Activated naive CD4-positive, alpha-beta T cell (primary cell): ENCODE data around the gene ZNF648.
"Not testable (repeated sequence)": the region's sequence is repeated elsewhere in the genome, so short reads cannot be mapped to it uniquely, and the experiment has no call there.

Source experiments
- DNase-seq, 4 experiments: peaks; one replicate each; lab custom pipeline; 2025; lab: John Stamatoyannopoulos, UW

The ZNF648 gene

GRCh38 chr1:182061594-182061993, at the start of gene ZNF648:
TSS of gene ZNF648 (minus strand) at chr1:182061712. CDS start at chr1:182058010, 3,702 bp downstream.
- DNase-seq, result no peak

DNA sequence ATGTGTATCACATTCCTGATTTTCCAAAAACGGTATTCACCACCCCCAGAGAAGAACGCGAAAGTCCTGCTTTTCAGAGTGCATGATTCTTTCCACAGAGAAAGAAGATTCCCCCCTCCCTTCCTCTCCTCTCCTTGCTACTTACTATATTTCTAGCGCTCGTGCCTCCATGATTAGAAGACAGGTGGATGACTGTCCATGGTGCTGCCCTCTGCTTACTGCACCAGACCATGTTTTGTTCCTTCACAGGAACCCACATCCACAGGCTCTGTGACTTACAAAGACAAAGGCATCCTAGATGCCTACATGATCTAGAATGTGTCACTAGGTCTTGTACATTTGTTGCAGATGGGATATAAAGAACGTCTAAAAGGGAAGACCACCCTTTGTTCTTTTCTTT, 49.1 kb upstream of the ZNF648 start:
- no peak for DNase-seq

DNA sequence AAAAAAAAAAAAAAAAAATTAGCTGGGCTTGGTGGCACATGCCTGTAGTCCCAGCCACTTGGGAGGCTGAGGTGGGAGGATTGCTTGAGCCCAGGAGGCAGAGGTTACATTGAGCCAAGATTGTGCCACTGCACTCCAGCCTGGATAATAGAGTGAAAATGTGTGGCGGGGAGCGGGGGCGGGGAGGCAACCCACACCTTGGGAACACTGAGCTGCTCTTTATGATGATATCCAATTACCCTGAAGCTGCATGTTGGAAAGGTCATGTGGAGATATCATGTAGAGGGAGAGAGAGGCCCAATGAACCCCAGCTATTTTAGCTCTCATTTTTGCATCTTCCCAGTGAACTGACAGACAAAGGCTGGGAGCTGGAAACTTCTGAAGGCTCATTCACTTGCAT, 48.3 kb upstream of the ZNF648 start:
- no peak for DNase-seq

GRCh38 chr1:182107209-182107608, 45.7 kb upstream of the ZNF648 start:
- no peak for DNase-seq

- no peak for DNase-seq
Observed at GRCh38 chr1:182102043-182102416, 40.5 kb upstream of the ZNF648 start.

- no peak for DNase-seq
Observed at GRCh38 chr1:182101415-182102042, 40.0 kb upstream of the ZNF648 start.

DNA sequence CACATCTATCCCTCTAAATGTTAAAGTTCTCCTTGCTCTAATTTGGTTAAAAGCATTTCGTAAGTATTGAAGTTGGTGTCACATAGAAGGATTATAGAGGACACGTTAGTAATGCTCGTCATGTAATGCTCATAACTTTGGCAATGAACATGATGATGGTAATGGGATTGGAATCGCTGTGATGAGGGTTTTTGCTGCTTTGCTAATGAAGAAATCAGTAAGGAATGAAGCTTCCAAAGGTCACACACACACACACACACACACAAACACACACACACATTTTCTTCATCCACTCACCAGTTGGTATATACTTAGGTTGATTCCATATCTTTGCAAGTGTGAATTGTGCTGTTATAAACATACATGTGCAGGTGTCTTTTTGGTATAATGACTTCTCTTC, 36.8 kb upstream of the ZNF648 start:
- no peak for DNase-seq

- no peak for DNase-seq
Observed at GRCh38 chr1:182095946-182096345, 34.4 kb upstream of the ZNF648 start.

DNA sequence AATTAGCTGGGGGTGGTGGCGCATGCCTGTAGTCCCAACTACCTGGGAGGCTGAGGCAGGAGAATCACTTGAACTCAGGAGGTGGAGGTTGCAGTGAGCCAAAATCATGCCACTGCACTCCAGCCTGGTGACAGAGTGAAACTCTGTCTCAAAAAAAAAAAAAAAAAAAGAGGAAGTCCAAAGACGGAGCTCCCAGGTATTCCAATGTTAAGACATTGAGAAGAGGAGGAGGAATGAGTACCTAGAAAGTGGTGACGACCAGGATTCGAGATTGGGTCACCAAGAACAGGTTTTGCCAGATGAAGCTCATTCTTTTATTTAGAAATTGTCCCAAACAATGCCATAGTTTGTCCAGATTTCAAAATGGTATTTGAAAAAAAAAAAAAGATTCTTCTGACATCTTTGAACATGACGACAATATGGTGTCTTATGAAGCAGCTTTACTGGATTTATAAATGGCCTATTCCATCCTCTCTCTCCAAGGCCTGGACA, 33.0 kb upstream of the ZNF648 start:
- not testable (repeated sequence) for DNase-seq

GRCh38 chr1:182093781-182094180, 32.3 kb upstream of the ZNF648 start:
- no peak for DNase-seq

GRCh38 chr1:182092336-182092735, 30.8 kb upstream of the ZNF648 start:
- no peak for DNase-seq

- DNase-seq, result no peak
Observed at GRCh38 chr1:182091083-182091482, 29.6 kb upstream of the ZNF648 start.

DNA sequence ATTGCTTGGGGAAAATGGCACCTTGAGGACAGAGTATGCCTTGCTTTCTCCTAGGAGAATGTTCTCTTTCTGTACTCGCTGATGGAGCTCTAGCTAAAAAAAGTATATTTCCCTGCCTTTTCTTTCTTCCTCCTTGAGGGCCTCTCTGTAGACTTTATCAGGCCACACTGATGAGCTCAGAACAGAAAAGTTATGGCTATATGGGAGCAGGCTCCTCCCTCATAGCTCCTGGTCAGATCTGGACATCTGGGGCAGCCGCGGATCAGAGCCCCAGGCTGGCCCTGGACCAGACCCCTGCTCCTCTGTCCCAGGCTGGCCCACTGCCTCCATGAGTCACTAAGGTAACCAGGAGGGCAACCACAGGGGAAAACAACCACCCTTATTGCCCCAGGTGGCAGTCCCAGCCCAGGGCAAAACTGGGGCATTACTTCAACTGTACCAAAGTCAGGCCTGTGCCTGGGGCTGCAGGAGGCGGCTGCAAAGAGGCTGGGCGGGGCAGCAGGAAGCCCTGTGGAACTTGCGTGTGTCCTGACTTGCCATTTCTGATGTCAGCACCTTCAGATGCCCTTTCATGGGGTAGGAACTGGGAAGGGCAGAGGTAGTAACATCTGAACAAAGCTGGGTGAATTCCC, 26.3 kb upstream of the ZNF648 start:
- no peak for DNase-seq

GRCh38 chr1:182087304-182087703, 25.8 kb upstream of the ZNF648 start:
- DNase-seq, result no peak

DNA sequence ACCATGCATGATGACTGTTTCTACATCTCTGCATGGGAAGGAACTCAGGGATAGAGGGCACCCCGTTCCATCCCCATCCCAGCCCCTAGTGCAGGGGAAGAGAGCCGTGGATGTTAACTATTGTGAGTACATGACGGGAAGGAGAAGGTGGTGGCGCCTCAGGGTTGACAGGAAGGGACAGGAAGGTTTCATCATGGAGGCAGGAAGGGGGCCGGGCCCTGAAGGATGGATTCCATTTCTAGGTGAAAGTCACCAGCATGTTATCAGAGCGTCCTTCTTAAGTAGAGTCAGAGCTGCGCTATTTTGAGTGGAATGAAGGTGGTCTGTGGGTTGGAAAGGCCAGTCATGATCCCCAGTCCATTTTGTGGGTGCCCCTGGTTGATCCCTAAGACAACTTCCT, 25.1 kb upstream of the ZNF648 start:
- DNase-seq, result no peak

- no peak for DNase-seq
Observed at GRCh38 chr1:182086136-182086535, 24.6 kb upstream of the ZNF648 start.

GRCh38 chr1:182085726-182086125, 24.2 kb upstream of the ZNF648 start:
- no peak for DNase-seq

DNA sequence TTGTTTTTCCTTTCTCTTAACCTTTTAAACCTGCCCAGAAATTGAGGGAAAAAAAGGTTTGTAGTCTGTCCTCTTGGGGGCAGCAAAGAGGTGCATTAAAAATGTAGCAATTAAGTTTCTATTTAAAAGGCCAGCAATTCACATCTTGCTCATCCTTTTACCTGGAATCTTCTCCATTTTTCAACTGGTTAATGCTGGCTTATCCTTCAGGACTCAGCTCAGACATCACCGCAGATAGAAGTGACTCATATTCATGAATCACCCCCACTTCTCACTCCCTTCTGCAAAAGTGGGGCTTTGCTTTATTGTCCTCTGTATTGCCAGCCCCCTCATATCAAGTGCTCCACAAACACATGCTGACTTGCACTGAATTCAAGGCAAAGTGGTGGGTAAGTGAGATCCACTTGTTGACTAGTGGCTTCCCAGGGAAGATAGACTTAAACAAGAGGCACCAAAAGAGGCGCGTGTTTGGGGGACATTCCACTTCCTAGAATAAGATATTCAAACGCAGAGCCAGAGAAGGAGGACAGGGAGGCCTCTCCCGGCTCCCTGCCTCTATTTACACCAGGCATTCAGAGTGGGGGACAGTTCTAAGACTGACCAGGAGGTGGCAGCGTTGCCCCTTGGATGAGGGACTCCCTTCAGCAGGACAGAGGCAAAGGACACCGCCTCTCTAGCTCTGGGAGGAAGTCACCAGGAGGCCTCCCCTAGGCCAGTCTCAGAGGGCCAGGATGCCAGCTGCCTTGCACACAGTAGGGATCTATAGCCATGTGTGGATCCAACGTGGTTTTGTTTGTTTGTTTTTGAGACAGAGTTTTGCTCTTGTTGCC, 23.2 kb upstream of the ZNF648 start:
- DNase-seq, result peak; percentile 19 to 69 (median 60)

GRCh38 chr1:182083851-182084486, 22.5 kb upstream of the ZNF648 start:
- no peak for DNase-seq

- no peak for DNase-seq
Observed at GRCh38 chr1:182080955-182081582, 19.6 kb upstream of the ZNF648 start.

DNA sequence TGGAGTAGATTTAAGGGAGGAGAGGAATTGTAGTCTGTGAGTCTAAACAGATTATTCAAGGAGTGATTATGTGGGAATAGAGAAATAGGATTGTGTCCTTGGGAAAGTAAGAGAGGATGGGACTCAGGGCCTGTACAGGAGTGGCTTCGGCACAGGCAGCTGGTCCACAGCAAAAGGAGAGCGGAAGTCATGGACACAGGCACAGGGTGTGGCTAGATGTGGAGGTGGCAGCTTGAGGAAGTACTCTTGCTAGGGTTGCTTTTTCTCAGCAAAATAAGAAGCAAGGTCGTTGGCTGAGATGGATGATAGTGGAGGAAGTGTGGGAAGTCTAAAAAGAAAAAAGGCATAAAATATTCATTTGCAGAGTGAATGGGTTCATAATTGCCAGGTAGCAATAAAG, 18.5 kb upstream of the ZNF648 start:
- no peak for DNase-seq

DNA sequence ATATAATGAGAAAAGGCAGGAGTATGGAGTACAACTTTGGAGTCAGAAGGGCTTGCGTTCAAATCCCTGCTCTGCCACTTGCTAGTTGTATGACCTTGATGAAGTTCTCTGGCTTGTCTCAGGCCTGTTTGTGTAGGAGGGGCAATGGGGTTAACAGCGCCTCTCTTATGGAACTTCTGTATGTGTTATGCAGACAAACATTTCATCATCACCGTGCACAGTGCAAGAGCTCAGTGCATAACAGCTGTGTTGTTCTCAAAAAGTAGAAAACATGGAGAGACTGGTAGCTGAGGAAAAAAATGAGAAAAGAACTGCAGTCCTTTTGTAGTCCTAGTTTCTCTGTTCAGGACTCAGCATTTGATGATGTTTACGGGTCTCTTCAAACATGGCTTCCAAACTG, 10.4 kb upstream of the ZNF648 start:
- DNase-seq, result no peak
